ENCODE data around the gene NEDD1. TPM values are rescaled to one million over a fixed set of nuclear protein-coding genes. Genes with fewer than 3 reads are reported as not detected.

NEDD1 gene
- total RNA-seq, 2 donors from 2014 or later: 19.6 to 23.0 TPM

DNA sequence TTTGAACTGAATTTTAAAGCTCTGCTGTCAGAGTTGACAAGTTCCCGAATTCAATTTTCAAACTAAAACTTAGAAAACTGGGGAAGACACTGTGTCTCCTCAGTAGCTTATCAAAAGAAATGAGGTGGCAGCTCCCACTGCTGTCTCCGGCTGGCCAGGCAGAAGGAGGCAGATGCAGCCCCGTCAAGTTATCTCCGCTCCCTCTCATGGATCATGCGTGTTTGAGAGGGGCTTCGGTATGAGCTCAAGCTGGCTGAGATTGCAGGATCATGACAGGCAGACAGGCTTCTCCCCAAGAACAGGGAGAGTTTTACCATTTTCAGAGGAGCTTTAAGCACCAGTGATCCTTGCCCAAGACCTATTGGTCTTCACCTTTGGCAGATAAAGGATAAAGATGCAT is 88.8 kb downstream of the NEDD1 start:
- H3K4me3 Mint-ChIP-seq: no peak overlapping the region
- no peak overlapping the region for H3K27ac Mint-ChIP-seq
- no peaks in the 10 kb centered on the region for H3K4me1 Mint-ChIP-seq
- DNase-seq (no peak), ATAC-seq (no peak)
- H3K36me3 Mint-ChIP-seq (ENCODE audit: low read depth): no peaks in the 10 kb centered on the region
- peaks cover 60% of the 10 kb centered on the region for H3K27me3 Mint-ChIP-seq
- H3K9me3 ChIP-seq (ENCODE audit: control insufficient read depth, low read length, poor library complexity, severe bottlenecking): no peaks in the 10 kb centered on the region

GRCh38 chr12:96997797-96998484 is 90.9 kb downstream of the NEDD1 start:
- Mint-ChIP-seq H3K4me3 (no peak overlapping the region), H3K4me1 (no peaks in the 10 kb centered on the region), H3K27ac (no peak overlapping the region), H3K36me3 (ENCODE audit: low read depth) (no peaks in the 10 kb centered on the region), H3K27me3 (peaks cover 50% of the 10 kb centered on the region)
- H3K9me3 ChIP-seq (ENCODE audit: control insufficient read depth, low read length, poor library complexity, severe bottlenecking): no peaks in the 10 kb centered on the region
- ATAC-seq (no peak), DNase-seq (no peak)

GRCh38 chr12:97003276-97003675 is 96.2 kb downstream of the NEDD1 start:
- DNase-seq (no peak), ATAC-seq (no peak)
- no peaks in the 10 kb centered on the region for H3K9me3 ChIP-seq (ENCODE audit: control insufficient read depth, low read length, poor library complexity, severe bottlenecking)
- Mint-ChIP-seq H3K27ac (no peak overlapping the region), H3K36me3 (ENCODE audit: low read depth) (no peaks in the 10 kb centered on the region), H3K4me1 (no peaks in the 10 kb centered on the region), H3K4me3 (no peak overlapping the region), H3K27me3 (peaks cover 56% of the 10 kb centered on the region)

Measured in T-helper 17 cell (primary cell).